ENCODE measurements around the gene NOS1AP.
A peak's percentile ranks its signal among the peaks of the same experiment; 100 is the strongest.
"Not testable (repeated sequence)": the region's sequence is repeated elsewhere in the genome, so short reads cannot be mapped to it uniquely, and the experiment has no call there.

Gene NOS1AP

DNA sequence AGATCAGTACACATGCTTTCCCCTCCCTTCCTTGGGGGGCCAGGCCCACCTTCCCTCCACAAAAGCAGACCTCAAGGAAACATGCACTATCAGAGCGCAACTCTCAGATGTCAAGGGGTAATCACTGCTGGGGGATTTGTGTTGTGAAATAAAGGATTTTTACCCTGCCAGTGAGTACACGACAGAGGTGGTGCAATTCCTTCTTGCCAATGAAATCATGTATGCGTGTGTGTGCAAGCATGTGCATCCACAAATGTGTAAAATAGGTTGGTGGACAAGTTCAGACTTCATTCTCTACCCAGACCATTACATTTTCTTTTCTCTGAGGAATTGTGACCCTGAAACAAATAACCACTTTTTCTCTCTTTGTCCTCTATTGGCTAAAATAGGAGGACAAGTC lies 9.8 kb upstream of the NOS1AP start:
- DNase-seq (ENCODE audit: low spot score): no peak

GRCh38 chr1:162060314-162060713 lies 9.2 kb upstream of the NOS1AP start:
- no peak for DNase-seq (ENCODE audit: low spot score)

DNA sequence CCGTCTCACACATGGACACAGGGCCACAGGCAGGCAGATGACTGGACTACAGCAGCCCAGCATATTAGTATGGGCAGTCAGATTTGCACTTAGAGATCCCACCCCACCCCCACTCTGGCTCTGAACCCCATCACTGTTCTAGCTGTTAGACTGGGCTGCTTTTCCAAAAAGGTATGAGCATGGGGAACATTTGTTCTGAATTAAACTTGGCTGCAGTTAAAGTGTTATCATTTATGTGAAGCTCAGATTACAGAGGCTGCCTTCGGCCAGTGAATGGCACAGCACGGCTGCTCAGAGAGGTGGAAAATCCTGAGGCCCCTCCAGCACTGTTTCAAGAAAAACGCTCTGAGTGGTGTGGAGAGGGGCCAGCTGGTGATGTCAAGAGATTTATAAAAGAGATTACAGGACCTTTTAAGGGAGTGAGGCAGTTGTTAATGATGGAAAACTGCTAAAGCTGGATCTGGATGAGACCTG lies 6.9 kb upstream of the NOS1AP start:
- peak; percentile 56 for DNase-seq (ENCODE audit: low spot score)

- no peak for DNase-seq (ENCODE audit: low spot score)
Observed at GRCh38 chr1:162065016-162065415, 4.5 kb upstream of the NOS1AP start.

- DNase-seq (ENCODE audit: low spot score): not testable (repeated sequence)
Observed at GRCh38 chr1:162066836-162067235, 2.7 kb upstream of the NOS1AP start.

- DNase-seq (ENCODE audit: low spot score): no peak
Observed at GRCh38 chr1:162067466-162067865, 2.0 kb upstream of the NOS1AP start.

GRCh38 chr1:162068301-162068700 lies 1.2 kb upstream of the NOS1AP start:
- no peak for DNase-seq (ENCODE audit: low spot score)

- no peak for DNase-seq (ENCODE audit: low spot score)
Observed at GRCh38 chr1:162070094-162070748, 730 bp downstream of the NOS1AP start.

- DNase-seq (ENCODE audit: low spot score): no peak
Observed at GRCh38 chr1:162070825-162071224, 1.3 kb downstream of the NOS1AP start.

DNA sequence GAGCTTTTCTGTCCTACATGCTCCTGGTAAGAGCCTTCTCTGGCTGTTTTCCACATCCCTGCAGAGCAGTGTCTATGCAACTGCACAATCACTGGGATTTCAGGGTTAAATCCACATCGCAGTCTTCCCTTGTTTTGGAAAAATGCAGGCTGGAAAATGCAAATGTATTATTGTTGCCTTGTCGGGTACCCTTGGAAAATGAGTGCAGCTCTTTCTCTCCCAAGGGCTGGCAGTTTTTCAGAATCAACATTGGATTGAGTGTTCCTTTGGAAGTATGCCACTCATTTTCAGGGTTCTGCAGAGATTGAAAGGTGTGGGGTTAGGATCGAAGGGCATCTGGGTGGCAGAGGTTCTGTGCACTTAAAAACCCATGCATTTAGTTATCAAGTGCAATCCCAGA lies 3.2 kb downstream of the NOS1AP start:
- no peak for DNase-seq (ENCODE audit: low spot score)

GRCh38 chr1:162074276-162075005 lies 5.0 kb downstream of the NOS1AP start:
- no peak for DNase-seq (ENCODE audit: low spot score)

- DNase-seq (ENCODE audit: low spot score): no peak
Observed at GRCh38 chr1:162075862-162076261, 6.4 kb downstream of the NOS1AP start.

DNA sequence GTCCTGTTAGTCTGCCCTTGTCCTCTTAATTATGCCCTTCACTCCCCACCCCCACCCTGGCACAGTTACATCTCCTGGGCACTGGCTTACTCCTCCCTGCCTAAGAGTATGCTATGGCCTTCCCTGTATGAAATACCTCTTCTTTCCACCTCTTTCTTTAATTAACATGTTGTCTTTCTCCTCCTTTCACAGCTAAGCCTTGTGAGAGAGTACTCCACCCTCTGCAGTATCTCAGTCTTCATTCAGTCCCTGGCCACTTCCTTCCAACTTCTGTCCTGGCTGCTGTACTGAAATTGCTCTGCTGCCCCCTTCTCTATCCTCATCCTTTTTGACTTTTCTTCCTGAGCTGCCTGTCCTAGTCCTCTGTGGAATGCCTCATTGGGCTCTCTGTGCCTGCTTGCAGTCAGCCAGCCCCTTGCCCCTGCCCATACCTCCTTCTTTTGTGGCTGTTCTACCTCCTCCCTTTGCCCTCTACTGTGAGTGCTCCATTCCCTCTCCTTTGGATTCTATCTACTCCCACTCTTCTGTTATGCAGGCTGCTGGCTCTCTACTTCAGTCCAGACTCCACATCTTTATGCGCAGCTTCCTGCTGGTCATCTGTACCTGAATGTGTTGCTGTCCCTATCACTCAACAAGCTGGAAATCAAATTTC lies 8.3 kb downstream of the NOS1AP start:
- no peak for DNase-seq (ENCODE audit: low spot score)

DNA sequence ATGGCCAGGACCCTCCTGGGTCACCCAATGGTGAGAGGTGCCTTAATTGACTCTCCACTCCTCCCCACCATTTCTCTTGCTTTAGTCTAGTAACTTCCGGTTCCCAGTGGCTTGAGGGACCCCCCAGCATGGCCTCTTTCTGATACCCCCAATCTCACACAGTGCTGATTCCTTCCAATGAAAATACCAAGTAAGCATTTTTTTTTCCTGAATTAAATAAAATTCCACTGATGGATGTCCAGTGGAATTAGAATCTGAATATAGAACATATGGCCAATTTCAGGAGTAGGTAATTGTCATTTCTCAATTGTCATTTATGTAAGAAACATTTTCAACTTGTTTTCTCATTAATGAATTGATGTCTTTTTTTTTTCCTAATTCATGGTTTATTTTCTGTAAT lies 9.5 kb downstream of the NOS1AP start:
- DNase-seq (ENCODE audit: low spot score): no peak

DNA sequence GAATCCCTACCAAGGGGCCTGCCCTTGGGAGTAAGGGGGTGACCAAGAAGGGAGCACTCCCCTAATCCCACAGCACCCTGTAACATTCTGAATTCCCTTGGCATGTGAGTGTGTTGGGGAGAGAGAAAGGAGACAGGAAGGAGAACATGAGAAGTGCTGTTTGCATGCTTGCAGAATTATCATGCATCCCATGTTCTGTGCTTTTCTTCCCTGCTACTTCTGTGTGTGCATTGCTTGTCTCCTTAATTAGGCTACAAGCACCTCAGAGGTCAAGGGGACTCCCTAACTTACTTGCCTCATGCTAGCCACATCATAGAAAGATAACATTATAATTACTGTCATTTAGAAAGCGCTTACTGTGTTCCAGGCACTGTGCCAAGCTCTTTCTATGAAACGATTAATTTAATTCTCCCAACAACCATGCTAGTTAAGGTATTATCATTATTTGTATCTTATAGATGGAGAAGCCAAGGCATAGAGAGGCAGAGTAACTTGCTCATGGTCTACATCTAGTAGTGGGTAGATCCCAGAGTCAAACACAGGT lies 11.1 kb downstream of the NOS1AP start:
- DNase-seq (ENCODE audit: low spot score): no peak

- DNase-seq (ENCODE audit: low spot score): no peak
Observed at GRCh38 chr1:162081316-162081715, 11.8 kb downstream of the NOS1AP start.

GRCh38 chr1:162082080-162082479 lies 12.6 kb downstream of the NOS1AP start:
- DNase-seq (ENCODE audit: low spot score): not testable (repeated sequence)

DNA sequence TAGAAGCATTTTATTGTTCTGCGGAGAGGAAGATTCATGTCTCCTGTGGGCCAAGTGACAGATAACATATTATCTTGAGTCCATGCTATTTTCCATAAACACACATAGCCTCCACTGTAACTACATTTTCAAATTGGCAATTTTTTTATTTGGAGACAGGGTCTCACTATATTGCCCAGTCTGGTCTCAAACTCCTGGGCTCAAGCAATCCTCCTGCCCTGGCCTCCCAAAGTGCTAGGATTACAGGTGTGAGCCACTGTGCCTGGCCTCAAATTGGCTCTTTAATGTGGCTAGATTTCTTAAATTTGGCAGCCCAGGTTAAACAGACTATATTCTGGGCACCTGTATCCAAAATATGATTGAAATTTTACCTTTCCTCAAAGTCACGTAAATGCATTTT lies 13.8 kb downstream of the NOS1AP start:
- no peak for DNase-seq (ENCODE audit: low spot score)

DNA sequence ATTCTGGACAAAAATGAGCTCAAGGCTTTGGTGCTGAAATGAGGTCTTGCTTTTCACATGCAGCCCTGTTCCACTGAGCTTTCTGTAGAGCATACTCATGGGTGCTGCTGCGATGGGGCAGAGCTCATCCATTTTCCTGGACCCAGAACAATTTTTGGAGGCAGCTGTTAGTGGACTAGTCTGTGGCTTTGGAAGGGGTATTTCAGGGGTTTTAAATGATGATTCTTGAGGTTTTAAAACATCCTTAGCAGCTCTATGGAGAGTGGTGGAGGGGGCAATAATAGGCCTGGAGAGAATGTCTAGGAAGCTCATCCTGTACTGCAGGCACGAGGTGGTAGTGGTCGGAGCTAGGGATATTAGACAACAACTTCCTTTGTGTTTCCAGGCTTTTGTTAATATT lies 16.5 kb downstream of the NOS1AP start:
- no peak for DNase-seq (ENCODE audit: low spot score)

DNA sequence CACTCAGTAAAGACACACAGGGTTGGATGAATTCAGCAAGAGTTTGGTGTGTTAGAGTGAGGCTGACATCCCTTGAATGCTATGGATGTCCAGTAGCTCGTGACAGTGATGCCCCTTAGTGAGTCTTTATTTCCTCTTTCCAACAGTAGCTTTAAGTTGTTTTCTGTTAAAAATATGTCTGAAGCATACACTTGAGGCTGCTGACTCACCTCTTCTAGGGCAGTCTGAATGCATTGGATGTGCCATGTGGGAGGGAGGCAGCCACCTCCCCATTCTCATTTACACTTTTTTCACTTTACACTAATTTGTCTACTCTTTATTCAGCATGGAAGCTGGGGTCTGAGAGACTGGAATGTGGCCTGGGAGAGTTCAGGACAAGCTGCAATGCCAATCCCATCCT lies 17.6 kb downstream of the NOS1AP start:
- DNase-seq (ENCODE audit: low spot score): no peak

DNA sequence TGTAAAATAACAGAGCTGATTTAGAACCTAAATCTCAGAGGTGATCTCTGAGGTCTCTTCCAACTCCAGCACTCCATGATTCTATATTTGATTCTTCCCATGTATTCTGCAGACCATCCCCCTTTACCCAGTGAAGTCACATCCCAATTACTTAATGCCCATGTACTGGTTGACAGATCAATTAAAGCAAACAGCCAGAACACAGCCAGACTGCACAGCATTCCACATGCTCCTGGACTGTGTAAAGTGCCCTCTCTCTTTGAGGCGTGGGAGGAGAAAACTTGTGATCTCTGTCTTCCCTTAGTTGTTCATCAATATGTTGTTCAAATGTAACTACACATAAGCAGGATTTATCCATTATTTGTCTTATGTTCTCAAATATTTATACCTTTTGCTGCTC lies 18.1 kb downstream of the NOS1AP start:
- DNase-seq (ENCODE audit: low spot score): no peak

DNA sequence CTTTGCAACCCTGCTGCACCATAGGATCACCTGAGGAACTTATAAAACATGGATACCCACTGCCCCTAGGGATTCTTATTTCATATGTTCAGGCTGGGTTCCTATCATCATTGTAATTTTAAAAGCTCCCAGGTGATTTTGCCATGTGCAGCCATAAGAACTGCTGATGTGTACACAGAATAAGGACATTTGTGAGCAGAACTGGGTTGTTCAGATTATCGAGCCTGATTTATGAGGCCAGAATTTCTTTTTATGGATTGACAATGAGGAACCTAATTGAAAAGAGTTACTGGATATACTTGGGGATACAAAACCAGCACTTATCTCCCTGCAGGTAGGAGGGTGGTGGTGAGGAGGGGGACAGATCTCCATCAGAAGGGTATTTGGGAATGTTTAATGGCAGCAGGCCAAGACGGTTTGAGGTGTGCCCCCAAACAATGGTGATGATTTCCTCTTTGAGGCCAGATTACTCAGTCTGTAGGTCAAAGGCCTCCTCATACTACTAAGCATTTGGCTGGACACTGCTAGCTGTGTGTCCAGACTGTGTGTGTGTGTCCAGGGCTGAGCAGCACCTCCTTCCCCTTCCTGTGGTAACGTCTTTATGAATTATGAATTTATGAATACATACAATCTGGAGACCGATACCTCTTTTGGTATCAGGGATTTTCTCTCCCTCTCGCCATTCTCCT lies 18.9 kb downstream of the NOS1AP start:
- DNase-seq (ENCODE audit: low spot score): no peak
